Neural crest cell (in vitro differentiated cells): ENCODE measurements around the gene PSPC1. TPM values are rescaled to one million over a fixed set of nuclear protein-coding genes. Genes with fewer than 3 reads are reported as not detected.

ENCODE experiments used
- DNase-seq: peaks from one replicate; pipeline ENCODE4 v3.0.0; 2021; ENCODE audit warnings: low read depth, mixed read lengths, low spot score
- H3K27ac Mint-ChIP-seq: one replicate; pipeline ENCODE4 v1.8.0; 2021; ENCODE audit warnings: mild to moderate bottlenecking, mixed read lengths; ENCODE audit not compliant: unreplicated experiment
- H3K27me3 Mint-ChIP-seq: 2 replicates; pipeline ENCODE4 v1.8.0; 2021; ENCODE audit warnings: low read depth, mild to moderate bottlenecking, mixed read lengths
- H3K36me3 Mint-ChIP-seq: 2 replicates; pipeline ENCODE4 v1.8.0; 2021; ENCODE audit warnings: low read depth, mild to moderate bottlenecking, mixed read lengths
- H3K4me1 Mint-ChIP-seq: 2 replicates; pipeline ENCODE4 v1.8.0; 2021; ENCODE audit warnings: mixed read lengths
- H3K4me3 Mint-ChIP-seq: one replicate; pipeline ENCODE4 v1.8.0; 2021; ENCODE audit warnings: mild to moderate bottlenecking, mixed read lengths
- H3K9me3 Mint-ChIP-seq: 2 replicates; pipeline ENCODE4 v1.8.0; 2021; ENCODE audit warnings: mixed read lengths
- CTCF ChIP-seq: fragments of 200-600 bp; sonication (generic); conservative IDR thresholded peaks from 2 replicates; pipeline ENCODE4 v1.5.0; 2021; ENCODE audit warnings: antibody characterized with exemption, mild to moderate bottlenecking
- total RNA-seq: library from RNA; stranded (reverse); gene quantifications from 2 replicates; pipeline ENCODE4 v1.2.1, GENCODE V29; 2021

Gene PSPC1
- total RNA-seq, 1 donor from 2014 or later: 85.3 TPM

- Mint-ChIP-seq H3K4me3 (no peak overlapping the region), H3K27me3 (no peaks in the 10 kb centered on the region), H3K9me3 (no peaks in the 10 kb centered on the region), H3K4me1 (peaks cover under 1% of the 10 kb centered on the region), H3K27ac (no peak overlapping the region), H3K36me3 (no peaks in the 10 kb centered on the region)
- no peak for TF ChIP-seq CTCF
- no peak for DNase-seq
These were observed 102.0 kb downstream of the PSPC1 start for GRCh38 chr13:19680751-19681150.

- DNase-seq: no peak
- Mint-ChIP-seq H3K36me3 (peaks cover 14% of the 10 kb centered on the region), H3K27ac (peak overlapping the region; percentile 87), H3K4me1 (no peaks in the 10 kb centered on the region), H3K4me3 (no peak overlapping the region), H3K9me3 (no peaks in the 10 kb centered on the region), H3K27me3 (no peaks in the 10 kb centered on the region)
- no peak for TF ChIP-seq CTCF
These were observed 106.6 kb downstream of the PSPC1 start for GRCh38 chr13:19676168-19676567.

- peak overlapping the region; percentile 10 for H3K27ac Mint-ChIP-seq
- H3K27me3 Mint-ChIP-seq: no peaks in the 10 kb centered on the region
- H3K4me1 Mint-ChIP-seq: no peaks in the 10 kb centered on the region
- no peaks in the 10 kb centered on the region for H3K9me3 Mint-ChIP-seq
- TF ChIP-seq CTCF: no peak
- H3K4me3 Mint-ChIP-seq: no peak overlapping the region
- DNase-seq: no peak
- peaks cover 16% of the 10 kb centered on the region for H3K36me3 Mint-ChIP-seq
These were observed 107.8 kb downstream of the PSPC1 start for GRCh38 chr13:19674898-19675297.

- Mint-ChIP-seq H3K27me3 (no peaks in the 10 kb centered on the region), H3K27ac (peak overlapping the region; percentile 90), H3K4me3 (no peak overlapping the region), H3K9me3 (no peaks in the 10 kb centered on the region), H3K4me1 (no peaks in the 10 kb centered on the region), H3K36me3 (peaks cover 20% of the 10 kb centered on the region)
- no peak for DNase-seq
- no peak for TF ChIP-seq CTCF
These were observed 109.0 kb downstream of the PSPC1 start for GRCh38 chr13:19673473-19674430.

GRCh38 chr13:19672990-19673389, 109.8 kb downstream of the PSPC1 start:
- Mint-ChIP-seq H3K36me3 (peaks cover 21% of the 10 kb centered on the region), H3K4me1 (no peaks in the 10 kb centered on the region), H3K4me3 (no peak overlapping the region), H3K27ac (no peak overlapping the region), H3K27me3 (no peaks in the 10 kb centered on the region), H3K9me3 (no peaks in the 10 kb centered on the region)
- DNase-seq: no peak
- no peak for TF ChIP-seq CTCF
